ENCODE results near the gene RPL36A. TPM values are rescaled to one million over a fixed set of nuclear protein-coding genes. Genes with fewer than 3 reads are reported as not detected.

Gene RPL36A
- total and polyA plus RNA-seq, 2 of the 13 experiments (the other 11 are each of a cell fraction or from before 2014, with no cell fraction given), result 1,152 to 1,716 TPM

DNA sequence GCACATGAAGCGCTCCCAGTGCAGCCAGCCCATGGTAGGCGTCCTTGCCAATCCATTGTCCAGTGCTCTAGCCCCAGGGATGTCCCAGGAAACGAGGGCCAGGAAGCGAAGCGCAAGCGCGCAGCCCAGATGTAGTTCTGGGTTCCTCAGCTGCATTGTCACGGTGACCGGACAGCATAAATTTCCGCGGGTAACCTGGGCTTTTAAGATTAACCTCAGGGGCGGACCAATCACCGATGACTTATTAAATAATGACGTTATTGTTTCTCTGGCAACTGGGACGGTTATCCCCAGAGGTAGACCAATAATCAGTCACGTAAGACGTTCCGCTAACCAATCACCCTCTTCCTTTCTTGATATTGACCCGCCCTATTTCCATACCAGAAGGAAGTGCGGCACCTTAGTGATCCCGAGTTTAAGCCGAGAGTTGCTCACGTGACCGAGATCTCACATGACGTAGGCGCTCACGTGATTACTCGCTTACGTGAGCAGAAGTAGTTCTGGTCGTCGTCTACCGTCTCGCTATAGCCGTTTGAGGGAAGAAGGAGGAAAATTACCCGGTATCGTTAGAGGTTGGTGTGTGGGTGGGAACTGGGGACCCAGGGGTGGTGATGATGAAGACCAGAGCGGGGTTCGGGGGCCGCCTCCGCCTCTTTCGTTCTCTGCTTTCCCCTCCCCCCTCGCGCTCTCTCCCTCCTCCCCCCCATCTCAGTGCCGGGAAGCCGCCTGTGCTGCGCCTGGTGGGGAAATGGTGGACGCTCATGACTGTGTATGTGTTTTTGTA is 17.1 kb downstream of the RPL36A start, which contains the start of the genes GLA and HNRNPH2 (continued):
- TF ChIP-seq, protein P1, sequence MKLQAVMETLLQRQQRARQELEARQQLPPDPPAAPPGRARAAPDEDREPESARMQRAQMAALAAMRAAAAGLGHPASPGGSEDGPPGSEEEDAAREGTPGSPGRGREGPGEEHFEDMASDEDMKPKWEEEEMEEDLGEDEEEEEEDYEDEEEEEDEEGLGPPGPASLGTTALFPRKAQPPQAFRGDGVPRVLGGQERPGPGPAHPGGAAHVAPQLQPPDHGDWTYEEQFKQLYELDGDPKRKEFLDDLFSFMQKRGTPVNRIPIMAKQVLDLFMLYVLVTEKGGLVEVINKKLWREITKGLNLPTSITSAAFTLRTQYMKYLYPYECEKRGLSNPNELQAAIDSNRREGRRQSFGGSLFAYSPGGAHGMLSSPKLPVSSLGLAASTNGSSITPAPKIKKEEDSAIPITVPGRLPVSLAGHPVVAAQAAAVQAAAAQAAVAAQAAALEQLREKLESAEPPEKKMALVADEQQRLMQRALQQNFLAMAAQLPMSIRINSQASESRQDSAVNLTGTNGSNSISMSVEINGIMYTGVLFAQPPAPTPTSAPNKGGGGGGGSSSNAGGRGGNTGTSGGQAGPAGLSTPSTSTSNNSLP (IDR thresholded peaks at IDR 0.05; ENCODE audit: low read depth, low read length), result peak; percentile 79
- TF ChIP-seq RFXANK (CRISPR knock-in tag; IDR thresholded peaks at IDR 0.05), result peak; percentile 97
- TF ChIP-seq ATF1 (CRISPR knock-in tag; IDR thresholded peaks at IDR 0.05), result peak; percentile 90
- no peak for TF ChIP-seq SP1 (IDR thresholded peaks at IDR 0.05)
- no peak for TF ChIP-seq SP1 (CRISPR knock-in tag; IDR thresholded peaks at IDR 0.05)
- peak; percentile 59 for TF ChIP-seq YY1 (IDR thresholded peaks at IDR 0.05; ENCODE audit: insufficient read depth, insufficient replicate concordance, low read depth, low read length)
- peak; percentile 40; the same call in 1 of the 2 replicates for TF ChIP-seq NFE2L2 (IDR thresholded peaks at IDR 0.05; ENCODE audit: low read length)
- no peak for TF ChIP-seq ZC3H4 (CRISPR knock-in tag; IDR thresholded peaks at IDR 0.05; ENCODE audit: borderline replicate concordance)
- TF ChIP-seq, protein P2, sequence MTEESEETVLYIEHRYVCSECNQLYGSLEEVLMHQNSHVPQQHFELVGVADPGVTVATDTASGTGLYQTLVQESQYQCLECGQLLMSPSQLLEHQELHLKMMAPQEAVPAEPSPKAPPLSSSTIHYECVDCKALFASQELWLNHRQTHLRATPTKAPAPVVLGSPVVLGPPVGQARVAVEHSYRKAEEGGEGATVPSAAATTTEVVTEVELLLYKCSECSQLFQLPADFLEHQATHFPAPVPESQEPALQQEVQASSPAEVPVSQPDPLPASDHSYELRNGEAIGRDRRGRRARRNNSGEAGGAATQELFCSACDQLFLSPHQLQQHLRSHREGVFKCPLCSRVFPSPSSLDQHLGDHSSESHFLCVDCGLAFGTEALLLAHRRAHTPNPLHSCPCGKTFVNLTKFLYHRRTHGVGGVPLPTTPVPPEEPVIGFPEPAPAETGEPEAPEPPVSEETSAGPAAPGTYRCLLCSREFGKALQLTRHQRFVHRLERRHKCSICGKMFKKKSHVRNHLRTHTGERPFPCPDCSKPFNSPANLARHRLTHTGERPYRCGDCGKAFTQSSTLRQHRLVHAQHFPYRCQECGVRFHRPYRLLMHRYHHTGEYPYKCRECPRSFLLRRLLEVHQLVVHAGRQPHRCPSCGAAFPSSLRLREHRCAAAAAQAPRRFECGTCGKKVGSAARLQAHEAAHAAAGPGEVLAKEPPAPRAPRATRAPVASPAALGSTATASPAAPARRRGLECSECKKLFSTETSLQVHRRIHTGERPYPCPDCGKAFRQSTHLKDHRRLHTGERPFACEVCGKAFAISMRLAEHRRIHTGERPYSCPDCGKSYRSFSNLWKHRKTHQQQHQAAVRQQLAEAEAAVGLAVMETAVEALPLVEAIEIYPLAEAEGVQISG (CRISPR knock-in tag; IDR thresholded peaks at IDR 0.05), result 0 out of 2 replicates have a peak, but pooled peaks have one; percentile 45
- peak; percentile 86; the same call in 1 of the 2 replicates for TF ChIP-seq DMAP1 (CRISPR knock-in tag; IDR thresholded peaks at IDR 0.05)
- TF ChIP-seq POGZ (CRISPR knock-in tag; IDR thresholded peaks at IDR 0.05), result peak; percentile 56; the same call in 1 of the 2 replicates
- TF ChIP-seq YEATS4 (CRISPR knock-in tag; IDR thresholded peaks at IDR 0.05; ENCODE audit: borderline replicate concordance), result peak; percentile 28; the same call in 1 of the 2 replicates
- TF ChIP-seq, protein P3, sequence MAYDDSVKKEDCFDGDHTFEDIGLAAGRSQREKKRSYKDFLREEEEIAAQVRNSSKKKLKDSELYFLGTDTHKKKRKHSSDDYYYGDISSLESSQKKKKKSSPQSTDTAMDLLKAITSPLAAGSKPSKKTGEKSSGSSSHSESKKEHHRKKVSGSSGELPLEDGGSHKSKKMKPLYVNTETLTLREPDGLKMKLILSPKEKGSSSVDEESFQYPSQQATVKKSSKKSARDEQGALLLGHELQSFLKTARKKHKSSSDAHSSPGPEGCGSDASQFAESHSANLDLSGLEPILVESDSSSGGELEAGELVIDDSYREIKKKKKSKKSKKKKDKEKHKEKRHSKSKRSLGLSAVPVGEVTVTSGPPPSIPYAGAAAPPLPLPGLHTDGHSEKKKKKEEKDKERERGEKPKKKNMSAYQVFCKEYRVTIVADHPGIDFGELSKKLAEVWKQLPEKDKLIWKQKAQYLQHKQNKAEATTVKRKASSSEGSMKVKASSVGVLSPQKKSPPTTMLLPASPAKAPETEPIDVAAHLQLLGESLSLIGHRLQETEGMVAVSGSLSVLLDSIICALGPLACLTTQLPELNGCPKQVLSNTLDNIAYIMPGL (CRISPR knock-in tag; IDR thresholded peaks at IDR 0.05; ENCODE audit: borderline replicate concordance in 1 of 2, low read depth in 1 of 2), result 0 out of 4 replicates have a peak, but pooled peaks of 1 of the 2 experiments have one; percentile 21
- TF ChIP-seq, protein P4, sequence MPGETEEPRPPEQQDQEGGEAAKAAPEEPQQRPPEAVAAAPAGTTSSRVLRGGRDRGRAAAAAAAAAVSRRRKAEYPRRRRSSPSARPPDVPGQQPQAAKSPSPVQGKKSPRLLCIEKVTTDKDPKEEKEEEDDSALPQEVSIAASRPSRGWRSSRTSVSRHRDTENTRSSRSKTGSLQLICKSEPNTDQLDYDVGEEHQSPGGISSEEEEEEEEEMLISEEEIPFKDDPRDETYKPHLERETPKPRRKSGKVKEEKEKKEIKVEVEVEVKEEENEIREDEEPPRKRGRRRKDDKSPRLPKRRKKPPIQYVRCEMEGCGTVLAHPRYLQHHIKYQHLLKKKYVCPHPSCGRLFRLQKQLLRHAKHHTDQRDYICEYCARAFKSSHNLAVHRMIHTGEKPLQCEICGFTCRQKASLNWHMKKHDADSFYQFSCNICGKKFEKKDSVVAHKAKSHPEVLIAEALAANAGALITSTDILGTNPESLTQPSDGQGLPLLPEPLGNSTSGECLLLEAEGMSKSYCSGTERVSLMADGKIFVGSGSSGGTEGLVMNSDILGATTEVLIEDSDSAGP (CRISPR knock-in tag; IDR thresholded peaks at IDR 0.05; ENCODE audit: borderline replicate concordance), result peak; percentile 56; the same call in 1 of the 2 replicates
- peak; percentile 55 for TF ChIP-seq PHF8 (CRISPR knock-in tag; IDR thresholded peaks at IDR 0.05)
- TF ChIP-seq ZMYM4 (CRISPR knock-in tag; IDR thresholded peaks at IDR 0.05), result peak; percentile 88
- peak; percentile 37; the same call in 1 of the 2 replicates for TF ChIP-seq TAF1 (CRISPR knock-in tag; IDR thresholded peaks at IDR 0.05)
- no peak for TF ChIP-seq GFI1 (CRISPR knock-in tag; IDR thresholded peaks at IDR 0.05; ENCODE audit: borderline replicate concordance)
- TF ChIP-seq SP2 (CRISPR knock-in tag; IDR thresholded peaks at IDR 0.05), result peak; percentile 84
- TF ChIP-seq ZMYM2 (CRISPR knock-in tag; IDR thresholded peaks at IDR 0.05), result no peak
- peak; percentile 62 for TF ChIP-seq POLR2G (IDR thresholded peaks at IDR 0.05; ENCODE audit: low read depth, low read length)
